ENCODE data around the gene MYBPC2.

MYBPC2 gene

DNA sequence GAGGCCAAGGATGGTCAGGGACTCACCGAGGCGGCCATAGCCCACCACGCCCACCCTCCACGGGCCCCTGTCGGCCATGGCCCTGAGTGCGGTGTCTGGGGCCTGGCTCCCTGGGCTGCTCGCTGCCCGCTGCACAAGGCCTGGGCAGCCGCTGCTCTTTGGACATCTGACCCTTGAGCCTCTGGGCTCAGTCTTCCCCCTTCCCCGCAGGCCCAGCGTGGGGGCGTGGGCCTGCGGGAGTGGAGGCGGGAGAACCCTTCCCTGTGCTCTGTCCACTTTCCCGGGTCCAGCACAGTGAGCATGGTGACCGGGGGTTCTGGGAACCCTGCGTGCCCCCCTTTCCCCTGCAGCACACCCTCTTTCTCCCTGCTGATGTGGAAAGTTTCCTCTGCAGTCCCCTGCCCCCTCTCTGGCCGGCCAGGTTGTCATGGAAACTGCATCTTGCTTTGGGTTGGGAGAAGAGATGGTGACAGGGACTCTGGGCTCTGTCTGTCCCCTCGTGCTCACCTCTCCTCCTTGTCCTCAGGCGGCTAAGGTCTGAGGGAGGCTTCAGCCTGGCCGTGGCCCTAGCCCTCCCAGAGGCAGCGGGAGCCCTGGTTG lies 81.2 kb downstream of the MYBPC2 start, which contains the start of gene ASPDH:
ASPDH (minus strand) TSS at position 168 of the 600 bp plus-strand sequence; CDS start at position 78, 90 bp downstream.
- in situ Hi-C loops (cut with MboI; ENCODE audit: low sequenced_read_pairs): no loop called here

DNA sequence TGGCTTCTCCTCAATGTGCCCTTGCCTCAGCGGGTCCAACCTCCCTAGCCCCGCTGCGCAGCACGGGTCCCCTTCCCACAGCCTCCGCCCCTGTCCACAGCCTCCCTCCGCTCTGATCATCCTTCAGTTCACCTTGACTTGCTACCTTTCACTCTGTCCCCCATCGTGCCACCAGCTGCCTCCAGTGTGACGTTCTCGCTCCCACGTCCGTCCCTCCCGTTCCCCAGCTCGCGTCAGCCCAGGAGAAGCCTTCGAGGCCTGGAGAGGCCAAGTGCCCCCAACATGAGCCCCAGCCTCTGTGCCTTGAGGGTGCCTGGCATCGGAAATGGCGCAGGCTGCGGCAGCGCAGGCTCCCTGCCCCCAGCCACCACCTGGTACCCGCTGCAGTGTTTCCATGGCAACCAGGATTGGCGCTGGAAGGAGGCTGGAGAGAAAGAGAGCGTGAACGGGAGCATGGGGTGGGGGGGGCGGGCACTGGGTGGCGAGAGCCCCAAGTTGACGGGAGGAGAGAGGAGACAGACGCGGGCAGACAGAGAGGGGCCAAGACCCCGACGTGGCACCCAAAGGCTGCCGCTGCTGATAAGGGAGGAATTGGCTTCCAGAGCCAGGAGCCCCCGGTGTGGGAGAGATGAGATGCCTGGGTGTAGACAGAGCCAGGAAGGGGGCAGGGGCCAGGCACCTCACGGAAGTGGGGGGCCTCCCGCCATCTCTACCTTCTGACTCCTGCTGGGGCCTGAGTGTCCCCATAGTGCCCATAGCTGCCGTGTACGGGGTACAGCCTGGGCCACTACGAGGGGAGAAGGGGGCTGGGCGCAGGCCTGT lies 81.9 kb downstream of the MYBPC2 start:
- in situ Hi-C loops (cut with MboI; ENCODE audit: low sequenced_read_pairs): no loop called here

DNA sequence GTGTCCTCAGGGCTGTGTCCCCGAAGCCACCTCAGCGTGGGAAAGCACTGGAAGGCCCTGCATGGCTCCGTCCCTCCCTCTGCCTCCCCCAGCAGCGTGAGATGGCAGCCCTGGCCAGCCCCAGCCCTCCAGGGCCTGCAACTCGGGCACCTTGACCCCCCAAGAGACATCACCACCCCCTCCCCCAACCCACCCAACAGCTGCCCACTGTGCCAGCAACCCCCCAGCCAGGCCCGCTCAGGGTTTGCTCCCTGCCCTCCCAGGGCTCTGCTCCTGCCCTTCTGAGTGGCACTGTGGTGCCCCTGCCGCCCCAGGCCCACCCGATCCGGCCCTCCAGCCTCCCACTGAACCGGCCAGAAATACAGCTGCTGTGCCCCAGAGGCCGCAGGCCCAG lies 82.5 kb downstream of the MYBPC2 start:
- in situ Hi-C loops (cut with MboI; ENCODE audit: low sequenced_read_pairs): no loop called here
